T-cell (primary cell): ENCODE data around the gene IRF3. TPM values are rescaled to one million over a fixed set of nuclear protein-coding genes. Genes with fewer than 3 reads are reported as not detected.

Experiments
- ATAC-seq, 4 experiments: fragments of 200-7000 bp in 3 of 4; fragments of 150-1000 bp in 1 of 4; cut with Tn5 transposase; replicated peaks in 1 of 4; 1 replicate in 3 of 4; 2 replicates in 1 of 4; pipeline ENCODE4 v1.10.0; 2021; ENCODE audit warnings: moderate library complexity in 3 of 4, mild to moderate bottlenecking in 2 of 4, moderate number of reproducible peaks in 1 of 4
- CTCF ChIA-PET, 2 donors: fragments of 300-600 bp; sonication (Branson Sonifier 250); formaldehyde crosslinking; loops; one replicate each; lab custom pipeline; 2022; ENCODE audit warnings: antibody characterized with exemption in 2 of 2; lab: Charles Lee
- POLR2A ChIA-PET, 2 donors: fragments of 300-600 bp; sonication (Branson Sonifier 250); formaldehyde crosslinking; loops; one replicate each; lab custom pipeline; 2022; ENCODE audit warnings: antibody characterized with exemption in 2 of 2; lab: Charles Lee
- DNase-seq, 35 experiments: peaks; one replicate each; pipeline versions ENCODE4 v3.0.0 to v3.0.0-alpha.2; 2013 to 2023
- H3K27ac ChIP-seq: one replicate; pipeline ENCODE4 v1.5.1; 2013; ENCODE audit warnings: low read length
- H3K27me3 ChIP-seq, 2 experiments: replicated peaks in 1 of 2; 1 replicate in 1 of 2; 2 replicates in 1 of 2; pipeline versions ENCODE4 v1.6.1 to v1.7.0; 2013; ENCODE audit warnings: low read length in 1 of 2, mixed read lengths in 1 of 2; ENCODE audit not compliant: control insufficient read depth in 2 of 2, insufficient read depth in 2 of 2; ENCODE audit errors: extremely low read depth in 1 of 2
- H3K36me3 ChIP-seq, 2 donors: 1 replicate in 1 of 2; 2 replicates in 1 of 2; pipeline versions ENCODE4 v1.6.1 to v1.7.0; 2013; ENCODE audit warnings: low read length in 1 of 2; ENCODE audit not compliant: control insufficient read depth in 2 of 2, insufficient read depth in 1 of 2; ENCODE audit errors: extremely low read depth in 1 of 2
- H3K4me1 ChIP-seq, 2 experiments: 1 replicate in 1 of 2; 2 replicates in 1 of 2; pipeline versions ENCODE4 v1.6.1 to v1.7.0; 2013; ENCODE audit warnings: low read length in 2 of 2, mixed read lengths in 1 of 2; ENCODE audit not compliant: insufficient read depth in 2 of 2, control insufficient read depth in 1 of 2; ENCODE audit errors: extremely low read depth in 1 of 2
- H3K4me3 ChIP-seq, 2 donors: 1 replicate in 1 of 2; 2 replicates in 1 of 2; pipeline versions ENCODE4 v1.5.1 to v1.7.0; 2013; ENCODE audit warnings: mild to moderate bottlenecking in 2 of 2, low read length in 1 of 2, moderate library complexity in 1 of 2; ENCODE audit not compliant: control insufficient read depth in 1 of 2; ENCODE audit errors: extremely low read depth in 1 of 2
- H3K9me3 ChIP-seq: 2 replicates; pipeline ENCODE4 v1.7.0; 2013
- H3K27ac Mint-ChIP-seq, 2 donors: one replicate each; pipeline ENCODE4 v1.8.0; 2020 to 2021; ENCODE audit warnings: mild to moderate bottlenecking in 2 of 2, mixed read lengths in 2 of 2
- H3K27me3 Mint-ChIP-seq, 2 donors: one replicate each; pipeline ENCODE4 v1.8.0; 2021 to 2022; ENCODE audit warnings: mixed read lengths in 2 of 2
- H3K36me3 Mint-ChIP-seq: one replicate; pipeline ENCODE4 v1.8.0; 2021; ENCODE audit warnings: mixed read lengths
- H3K4me1 Mint-ChIP-seq, 3 donors: one replicate each; pipeline ENCODE4 v1.8.0; 2020 to 2022; ENCODE audit warnings: mixed read lengths in 3 of 3, mild to moderate bottlenecking in 1 of 3
- H3K4me3 Mint-ChIP-seq, 3 donors: one replicate each; pipeline ENCODE4 v1.8.0; 2020 to 2022; ENCODE audit warnings: mild to moderate bottlenecking in 3 of 3, mixed read lengths in 3 of 3, moderate library complexity in 3 of 3
- H3K9me3 Mint-ChIP-seq, 3 donors: one replicate each; pipeline ENCODE4 v1.8.0; 2020 to 2022; ENCODE audit warnings: mixed read lengths in 3 of 3
- WGBS: methylation state at CpG from one replicate; pipeline ENCODE4 v1.1.5; 2013; ENCODE audit warnings: missing lambda C conversion rate; ENCODE audit not compliant: insufficient coverage; 5-methylcytosine and 5-hydroxymethylcytosine counted together
- total RNA-seq, 35 experiments: library from RNA in 6 of 35; stranded (reverse) in 6 of 35; fragments of 120-200 nt in 1 of 35; gene quantifications; one replicate each; pipeline versions ENCODE4 v1.2.1 to v1.2.4 and lab custom pipeline; 2013 to 2026

The IRF3 gene
- total RNA-seq, 5 donors from 2014 or later (not counting 1 experiment from before 2014, with no cell fraction given) = 191 to 376 (median 350) TPM

GRCh38 chr19:49615861-49616260, 49.8 kb downstream of the IRF3 start:
- no peaks in the 10 kb centered on the region for H3K9me3 Mint-ChIP-seq
- H3K27ac ChIP-seq = no peak overlapping the region
- H3K4me3 ChIP-seq = no peak overlapping the region
- no peaks in the 10 kb centered on the region for H3K9me3 ChIP-seq
- no peaks in the 10 kb centered on the region for H3K27me3 ChIP-seq
- no peak overlapping the region for H3K27ac Mint-ChIP-seq
- H3K36me3 ChIP-seq = peaks cover 52 to 66% of the 10 kb centered on the region in 2 donors
- POLR2A ChIA-PET = no interaction called here
- ATAC-seq (no peak), DNase-seq (no peak)
- no peak overlapping the region for H3K4me3 Mint-ChIP-seq
- H3K4me1 ChIP-seq = peaks cover 0 to 31% of the 10 kb centered on the region in 2 experiments
- CTCF ChIA-PET = no interaction called here
- H3K4me1 Mint-ChIP-seq = peaks cover 16 to 17% (median 16%) of the 10 kb centered on the region in 3 donors
- H3K36me3 Mint-ChIP-seq = peaks cover 43% of the 10 kb centered on the region
- WGBS = 95% methylated on average over 10 of the region's 23 CpGs
- no peaks in the 10 kb centered on the region for H3K27me3 Mint-ChIP-seq

- H3K27me3 ChIP-seq = no peaks in the 10 kb centered on the region
- no peak overlapping the region for H3K4me3 ChIP-seq
- Mint-ChIP-seq H3K9me3 (no peaks in the 10 kb centered on the region), H3K4me3 (peak overlapping the region in 1 of 3 donors; percentile 42), H3K27me3 (no peaks in the 10 kb centered on the region), H3K4me1 (peaks cover 19 to 23% (median 19%) of the 10 kb centered on the region in 3 donors), H3K27ac (peak overlapping the region; percentile 83 to 86), H3K36me3 (peaks cover 40% of the 10 kb centered on the region)
- peaks cover 45 to 64% of the 10 kb centered on the region in 2 donors for H3K36me3 ChIP-seq
- ChIA-PET POLR2A (no interaction called here), CTCF (no interaction called here)
- DNase-seq = no peak
- peak in 1 of 4 experiments; percentile 40 for ATAC-seq
- H3K9me3 ChIP-seq = no peaks in the 10 kb centered on the region
- H3K27ac ChIP-seq = peak overlapping the region; percentile 1
- peaks cover 0 to 26% of the 10 kb centered on the region in 2 experiments for H3K4me1 ChIP-seq
- 62% methylated on average over 12 of the region's 19 CpGs for WGBS
Observed at GRCh38 chr19:49614096-49614833, 51.4 kb downstream of the IRF3 start.

GRCh38 chr19:49613374-49613773, 52.3 kb downstream of the IRF3 start:
- peaks cover 0 to 28% of the 10 kb centered on the region in 2 experiments for H3K4me1 ChIP-seq
- no peaks in the 10 kb centered on the region for H3K27me3 Mint-ChIP-seq
- H3K4me1 Mint-ChIP-seq = peaks cover 19 to 20% (median 20%) of the 10 kb centered on the region in 3 donors
- DNase-seq (no peak), ATAC-seq (no peak)
- no peaks in the 10 kb centered on the region for H3K9me3 ChIP-seq
- peak overlapping the region in 1 of 2 donors; percentile 66 for H3K27ac Mint-ChIP-seq
- H3K9me3 Mint-ChIP-seq = no peaks in the 10 kb centered on the region
- no peaks in the 10 kb centered on the region for H3K27me3 ChIP-seq
- no peak overlapping the region for H3K4me3 Mint-ChIP-seq
- no peak overlapping the region for H3K4me3 ChIP-seq
- CTCF ChIA-PET = no interaction called here
- H3K27ac ChIP-seq = no peak overlapping the region
- peaks cover 35% of the 10 kb centered on the region for H3K36me3 Mint-ChIP-seq
- WGBS = 84% methylated on average over 4 of the region's 4 CpGs
- H3K36me3 ChIP-seq = peaks cover 50 to 72% of the 10 kb centered on the region in 2 donors
- POLR2A ChIA-PET = no interaction called here

Other genes starting within 250 kb of the IRF3 start
- gene PTH2, start 242.4 kb downstream of the IRF3 start, total RNA-seq = not detected
- gene GFY, start 240.5 kb downstream of the IRF3 start, total RNA-seq = under 1 TPM in 1 of 5 donors, not detected in 4; 0.16 TPM
- under 1 TPM in 2 of 5 donors, not detected in 3; 0.09 to 0.20 TPM for gene SLC17A7, start 224.3 kb downstream of the IRF3 start, total RNA-seq
- gene PIH1D1, start 214.0 kb downstream of the IRF3 start, total RNA-seq = 100 to 1,000 TPM; 122 to 196 (median 163) TPM
- gene ALDH16A1, start 212.6 kb downstream of the IRF3 start, total RNA-seq = 10 to 100 TPM; 32.8 to 57.2 (median 46.3) TPM
- gene FLT3LG, start 191.6 kb downstream of the IRF3 start, total RNA-seq = 100 to 1,000 TPM; 238 to 356 (median 260) TPM
- 1,000 to 10,000 TPM; 5,307 to 6,396 (median 5,878) TPM for gene RPL13A, start 178.2 kb downstream of the IRF3 start, total RNA-seq
- gene RPS11, start 169.4 kb downstream of the IRF3 start, total RNA-seq = 1,000 to 10,000 TPM; 2,401 to 3,215 (median 2,914) TPM
- 10 to 100 TPM; 20.3 to 41.5 (median 26.4) TPM for gene FCGRT, start 153.2 kb downstream of the IRF3 start, total RNA-seq
- gene RCN3, start 137.9 kb downstream of the IRF3 start, total RNA-seq = 1 to 10 TPM; 1.2 to 5.7 (median 1.3) TPM
- gene NOSIP, start 85.3 kb downstream of the IRF3 start, total RNA-seq = 100 to 1,000 TPM; 152 to 297 (median 176) TPM
- 1 to 10 TPM in 3 of 5 donors, under 1 TPM in 2; 0.37 to 1.7 (median 1.2) TPM for gene PRRG2, start 84.5 kb downstream of the IRF3 start, total RNA-seq
- 10 to 100 TPM; 50.8 to 81.7 (median 78.8) TPM for gene PRR12, start 74.7 kb downstream of the IRF3 start, total RNA-seq
- gene RRAS, start 25.7 kb downstream of the IRF3 start, total RNA-seq = 10 to 100 TPM in 3 of 5 donors, 1 to 10 TPM in 2; 8.5 to 15.4 (median 13.0) TPM
- gene SCAF1, start 23.6 kb downstream of the IRF3 start, total RNA-seq = 10 to 100 TPM; 40.0 to 81.9 (median 75.4) TPM
- gene BCL2L12, start 76 bp upstream of the IRF3 start, total RNA-seq = 10 to 100 TPM; 15.6 to 26.6 (median 24.1) TPM
- 100 to 1,000 TPM in 3 of 5 donors, 10 to 100 TPM in 2; 72.0 to 116 (median 107) TPM for gene PRMT1, start 11.4 kb upstream of the IRF3 start, total RNA-seq
- 1 to 10 TPM; 3.5 to 6.4 (median 5.6) TPM for gene ADM5, start 23.7 kb upstream of the IRF3 start, total RNA-seq
- 1 to 10 TPM in 4 of 5 donors, not detected in 1; 1.4 to 2.2 (median 1.5) TPM for gene CPT1C, start 25.3 kb upstream of the IRF3 start, total RNA-seq
- gene TSKS, start 97.4 kb upstream of the IRF3 start, total RNA-seq = 1 to 10 TPM in 3 of 5 donors, under 1 TPM in 2; 0.23 to 4.1 (median 2.1) TPM
- gene AP2A1, start 101.1 kb upstream of the IRF3 start, total RNA-seq = 10 to 100 TPM; 49.6 to 64.8 (median 62.2) TPM
- gene FUZ, start 147.4 kb upstream of the IRF3 start, total RNA-seq = 10 to 100 TPM; 12.8 to 31.2 (median 23.7) TPM
- gene MED25, start 152.4 kb upstream of the IRF3 start, total RNA-seq = 10 to 100 TPM; 46.0 to 64.1 (median 57.6) TPM
- 100 to 1,000 TPM; 149 to 165 (median 156) TPM for gene PTOV1, start 185.3 kb upstream of the IRF3 start, total RNA-seq
- 100 to 1,000 TPM; 129 to 209 (median 193) TPM for gene PNKP, start 201.7 kb upstream of the IRF3 start, total RNA-seq
- gene AKT1S1, start 211.5 kb upstream of the IRF3 start, total RNA-seq = 10 to 100 TPM; 13.3 to 24.9 (median 21.4) TPM
- gene TBC1D17, start 211.8 kb upstream of the IRF3 start, total RNA-seq = 100 to 1,000 TPM in 1 of 5 donors, 10 to 100 TPM in 4; 46.5 to 102 (median 88.6) TPM
- gene IL4I1, start 231.0 kb upstream of the IRF3 start, total RNA-seq = 10 to 100 TPM in 1 of 5 donors, 1 to 10 TPM in 4; 2.0 to 12.4 (median 4.0) TPM